ENCODE results near the gene ZNF99.

GRCh38 chr19:22831211-22831610 lies 47.3 kb upstream of the ZNF99 start:
- TF ChIP-seq CTCF (conservative IDR thresholded peaks at IDR 0.05 in 1 of 2, IDR thresholded peaks at IDR 0.05 in 1 of 2; ENCODE audit: low read depth in 1 of 2, low read length in 2 of 2) (no peak), EZH2 (IDR thresholded peaks at IDR 0.05; ENCODE audit: low read length, missing control alignments) (no peak)

All from fibroblast of lung (primary cell).